Mesothelial cell of epicardium (in vitro differentiated cells): ENCODE results near the gene DNAJB6. TPM values are rescaled to one million over a fixed set of nuclear protein-coding genes. Genes with fewer than 3 reads are reported as not detected.
A peak's percentile ranks its signal among the peaks of the same experiment; 100 is the strongest.

ENCODE experiments used
- DNase-seq, 2 experiments: peaks; one replicate each; pipeline ENCODE4 v3.0.0; 2021; ENCODE audit warnings: low spot score in 2 of 2; ENCODE audit not compliant: unreplicated experiment in 2 of 2
- H3K27ac Mint-ChIP-seq: 2 replicates; pipeline ENCODE4 v1.8.0; 2021; ENCODE audit warnings: mixed read lengths
- H3K27me3 Mint-ChIP-seq: 2 replicates; pipeline ENCODE4 v1.8.0; 2021; ENCODE audit warnings: low read depth, mixed read lengths
- H3K36me3 Mint-ChIP-seq: 2 replicates; pipeline ENCODE4 v1.8.0; 2021; ENCODE audit warnings: mixed read lengths
- H3K4me1 Mint-ChIP-seq: 2 replicates; pipeline ENCODE4 v1.8.0; 2021; ENCODE audit warnings: mixed read lengths
- H3K4me3 Mint-ChIP-seq: 2 replicates; pipeline ENCODE4 v1.8.0; 2021; ENCODE audit warnings: mild to moderate bottlenecking, moderate library complexity, mixed read lengths
- H3K9me3 Mint-ChIP-seq: 2 replicates; pipeline ENCODE4 v1.8.0; 2021; ENCODE audit warnings: mixed read lengths
- CTCF ChIP-seq: fragments of 200-600 bp; sonication (generic); IDR thresholded peaks from one replicate; pipeline ENCODE4 v1.5.0; 2021; ENCODE audit warnings: antibody characterized with exemption; ENCODE audit not compliant: unreplicated experiment
- total RNA-seq: library from RNA; stranded (reverse); gene quantifications from 3 replicates; pipeline ENCODE4 v1.2.1, GENCODE V29; 2021

Gene DNAJB6
- total RNA-seq, 1 donor from 2014 or later: 115 TPM

GRCh38 chr7:157384301-157384700 lies 47.5 kb downstream of the DNAJB6 start:
- H3K36me3 Mint-ChIP-seq: peaks cover 18% of the 10 kb centered on the region
- H3K9me3 Mint-ChIP-seq: no peaks in the 10 kb centered on the region
- no peak for TF ChIP-seq CTCF
- H3K27me3 Mint-ChIP-seq: no peaks in the 10 kb centered on the region
- H3K27ac Mint-ChIP-seq: no peak overlapping the region
- no peak overlapping the region for H3K4me3 Mint-ChIP-seq
- no peak for DNase-seq
- H3K4me1 Mint-ChIP-seq: peaks cover 3% of the 10 kb centered on the region

DNA sequence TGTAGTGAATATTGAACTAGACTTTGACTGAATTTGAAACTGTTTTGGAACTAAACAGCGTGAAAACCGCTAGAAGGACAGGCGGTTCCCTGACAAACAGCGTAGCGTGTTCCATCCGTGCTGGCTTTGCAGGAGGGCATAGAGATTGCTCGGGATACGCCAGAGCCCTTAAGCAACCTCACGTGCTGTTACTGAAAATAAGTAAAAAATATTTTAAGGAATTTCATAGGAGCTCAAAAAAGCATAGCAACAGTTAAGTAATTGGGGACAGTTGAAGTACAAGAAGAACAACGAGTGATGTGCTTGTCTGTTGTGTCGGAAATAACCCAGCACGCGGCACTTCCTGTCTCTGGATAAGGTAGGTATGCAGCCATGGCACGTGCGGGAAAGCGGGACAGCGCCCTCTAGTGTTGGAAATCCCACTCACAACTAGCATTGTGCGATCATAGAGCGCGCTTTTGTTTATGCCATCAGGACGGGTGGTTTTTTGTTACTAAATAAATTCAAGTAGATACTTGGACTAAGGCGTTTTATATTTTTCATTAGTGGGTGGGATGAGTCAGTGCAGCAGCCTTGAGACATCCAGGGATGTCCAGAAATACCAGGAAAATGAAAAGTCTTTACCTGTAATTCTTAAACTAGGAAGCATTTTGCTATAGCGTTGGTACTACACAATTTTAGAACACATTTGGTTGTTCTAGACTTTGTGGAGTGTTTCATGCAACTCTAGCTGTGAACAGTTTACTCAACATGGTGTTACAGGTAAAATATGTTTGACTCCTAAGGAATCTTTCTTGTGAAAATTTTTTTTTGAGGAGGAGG lies 50.4 kb downstream of the DNAJB6 start:
- TF ChIP-seq CTCF: peak; percentile 89
- H3K36me3 Mint-ChIP-seq: peaks cover 24% of the 10 kb centered on the region
- H3K9me3 Mint-ChIP-seq: no peaks in the 10 kb centered on the region
- DNase-seq: peak; percentile 54 to 80
- peak overlapping the region; percentile 89 for H3K27ac Mint-ChIP-seq
- no peak overlapping the region for H3K4me3 Mint-ChIP-seq
- H3K4me1 Mint-ChIP-seq: peaks cover 3% of the 10 kb centered on the region
- no peaks in the 10 kb centered on the region for H3K27me3 Mint-ChIP-seq

DNA sequence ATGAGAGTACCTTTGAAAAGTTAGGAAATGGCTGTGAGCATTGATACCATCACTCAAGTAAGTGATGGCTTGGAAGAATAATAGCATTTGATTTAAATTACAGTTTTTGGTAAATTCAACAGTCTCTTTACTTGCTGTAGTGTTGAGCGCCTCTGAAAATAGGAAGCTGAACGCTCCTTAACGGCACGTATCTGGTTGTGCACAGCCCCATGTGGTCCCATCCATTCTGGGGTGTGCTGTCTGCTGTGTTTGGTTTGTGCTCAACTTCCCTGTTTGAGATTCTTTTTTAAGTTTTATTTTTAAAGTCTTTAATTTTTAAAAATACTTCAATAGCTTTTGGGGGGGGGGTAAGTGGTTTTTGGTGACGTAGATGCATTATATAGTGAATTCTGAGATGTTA lies 51.5 kb downstream of the DNAJB6 start:
- H3K4me1 Mint-ChIP-seq: peaks cover 3% of the 10 kb centered on the region
- no peak overlapping the region for H3K27ac Mint-ChIP-seq
- no peaks in the 10 kb centered on the region for H3K27me3 Mint-ChIP-seq
- peaks cover 18% of the 10 kb centered on the region for H3K36me3 Mint-ChIP-seq
- TF ChIP-seq CTCF: no peak
- DNase-seq: no peak
- no peaks in the 10 kb centered on the region for H3K9me3 Mint-ChIP-seq
- H3K4me3 Mint-ChIP-seq: no peak overlapping the region

DNA sequence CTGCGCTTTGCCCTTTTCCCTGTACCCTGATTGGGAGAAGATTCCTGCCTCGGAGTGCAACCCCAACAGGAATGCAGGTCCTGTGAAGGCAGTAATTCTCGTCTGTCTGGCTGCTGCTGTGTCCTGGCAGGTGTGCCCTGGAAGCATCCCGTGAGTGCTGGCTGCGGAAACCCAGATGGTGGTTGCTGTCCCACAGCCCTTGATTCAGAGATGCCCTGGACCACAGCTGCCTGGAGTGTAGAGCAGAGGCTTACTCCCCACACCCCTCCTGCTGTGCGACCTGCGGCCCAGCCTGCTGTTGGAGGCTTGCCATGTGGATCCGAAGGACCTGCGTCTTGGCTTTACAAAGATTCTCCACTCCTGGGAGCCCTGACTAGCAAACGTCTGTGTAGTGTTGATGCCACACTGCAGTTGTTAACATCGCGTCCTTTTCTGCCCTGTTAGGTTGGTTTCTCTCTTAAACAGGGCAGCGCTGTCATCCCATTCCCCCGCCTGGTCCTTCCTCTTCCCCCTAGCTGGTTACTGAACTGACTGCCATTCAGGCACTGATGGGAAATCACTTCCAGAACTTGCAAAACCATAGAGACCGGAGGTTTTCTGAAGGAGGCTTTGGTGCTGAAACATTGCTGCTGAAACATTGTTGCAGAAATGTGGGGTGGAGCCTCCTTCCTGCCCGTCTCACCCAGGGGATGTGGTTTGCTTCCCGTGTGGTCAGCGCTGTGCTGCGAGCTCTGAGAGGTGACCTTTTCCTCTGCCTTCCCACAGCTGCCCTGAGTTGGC lies 53.3 kb downstream of the DNAJB6 start:
- no peaks in the 10 kb centered on the region for H3K27me3 Mint-ChIP-seq
- H3K4me3 Mint-ChIP-seq: no peak overlapping the region
- no peak overlapping the region for H3K27ac Mint-ChIP-seq
- TF ChIP-seq CTCF: no peak
- DNase-seq: no peak
- peaks cover 16% of the 10 kb centered on the region for H3K36me3 Mint-ChIP-seq
- peaks cover 3% of the 10 kb centered on the region for H3K4me1 Mint-ChIP-seq
- H3K9me3 Mint-ChIP-seq: no peaks in the 10 kb centered on the region

GRCh38 chr7:157391036-157391710 lies 54.4 kb downstream of the DNAJB6 start:
- TF ChIP-seq CTCF: no peak
- Mint-ChIP-seq H3K27ac (no peak overlapping the region), H3K9me3 (no peaks in the 10 kb centered on the region), H3K36me3 (peaks cover 15% of the 10 kb centered on the region), H3K4me3 (no peak overlapping the region), H3K27me3 (no peaks in the 10 kb centered on the region), H3K4me1 (peaks cover 3% of the 10 kb centered on the region)
- no peak for DNase-seq
